Lung (tissue), 12 donors: ENCODE measurements around the gene FRMD1. TPM values are rescaled to one million over a fixed set of nuclear protein-coding genes. Genes with fewer than 3 reads are reported as not detected.
A peak's percentile ranks its signal among the peaks of the same experiment; 100 is the strongest.

Source experiments
- ATAC-seq: fragments of 200-7000 bp; cut with Tn5 transposase; one replicate; pipeline ENCODE4 v1.9.1; 2020; ENCODE audit warnings: moderate number of reproducible peaks; ENCODE audit not compliant: insufficient read depth, low FRiP score
- DNase-seq, 3 donors: peaks; one replicate each; pipeline ENCODE4 v3.0.0-alpha.2; 2013 to 2017
- H3K27ac ChIP-seq, 2 donors: one replicate each; pipeline ENCODE4 v1.5.1; 2013; ENCODE audit warnings: mild to moderate bottlenecking in 2 of 2, moderate library complexity in 2 of 2, control low read depth in 1 of 2, inconsistent platforms in 1 of 2, low read depth in 1 of 2, low read length in 1 of 2
- H3K27me3 ChIP-seq, 3 donors: one replicate each; pipeline ENCODE4 v1.5.1; 2013; ENCODE audit warnings: low read length in 2 of 3; ENCODE audit not compliant: control insufficient read depth in 3 of 3, insufficient read depth in 3 of 3
- H3K36me3 ChIP-seq, 4 donors: one replicate each; pipeline ENCODE4 v1.5.1; 2013; ENCODE audit warnings: low read length in 4 of 4, mild to moderate bottlenecking in 1 of 4, moderate library complexity in 1 of 4; ENCODE audit not compliant: control insufficient read depth in 4 of 4, insufficient read depth in 4 of 4
- H3K4me1 ChIP-seq, 5 donors: one replicate each; pipeline ENCODE4 v1.5.1; 2013; ENCODE audit warnings: low read length in 5 of 5, mild to moderate bottlenecking in 2 of 5, moderate library complexity in 1 of 5; ENCODE audit not compliant: control insufficient read depth in 5 of 5, insufficient read depth in 5 of 5
- H3K4me3 ChIP-seq: one replicate; pipeline ENCODE4 v1.5.1; 2013; ENCODE audit warnings: mild to moderate bottlenecking, control low read depth, moderate library complexity
- H3K9ac ChIP-seq, 2 donors: one replicate each; pipeline ENCODE4 v1.5.1; 2013; ENCODE audit warnings: low read length in 2 of 2, control low read depth in 1 of 2; ENCODE audit not compliant: insufficient read depth in 1 of 2
- H3K9me3 ChIP-seq, 4 donors: one replicate each; pipeline ENCODE4 v1.5.1; 2013; ENCODE audit warnings: low read length in 3 of 4, mild to moderate bottlenecking in 1 of 4, moderate library complexity in 1 of 4; ENCODE audit not compliant: control insufficient read depth in 4 of 4, insufficient read depth in 3 of 4
- WGBS, 2 donors: extraction: QIAGEN DNeasy Blood & Tissue Kit; methylation state at CpG; one replicate each; pipeline ENCODE4 v1.1.7; 2013; 5-methylcytosine and 5-hydroxymethylcytosine counted together
- polyA plus RNA-seq, 2 donors: library from polyadenylated mRNA; stranded (reverse); fragments of 200-250 nt; gene quantifications; one replicate each; pipeline ENCODE4 v1.2.1, GENCODE V29; 2013
- total RNA-seq, 2 donors: library from RNA; depleted of rRNA in 1 of 2; stranded (reverse); fragments of >200 nt in 1 of 2; gene quantifications; one replicate each; pipeline ENCODE4 v1.2.1, GENCODE V29; 2014 to 2021
- TF ChIP-seq, protein P1 (sequence below): IDR thresholded peaks from 2 replicates; pipeline ENCODE4 v1.5.1; 2012; ENCODE audit warnings: mild to moderate bottlenecking; ENCODE audit errors: control extremely low read depth, extremely low read depth
- donor health status: control.
- donor health status: control.
- donor health status: Bipolar disorder and iron deficiency.
- donor health status: healthy.
- donor health status: DM: yes; HTN: yes; CAD: no.

FRMD1 gene
- total and polyA plus RNA-seq, 4 donors, result 0.02 to 1.4 (median 0.10) TPM

DNA sequence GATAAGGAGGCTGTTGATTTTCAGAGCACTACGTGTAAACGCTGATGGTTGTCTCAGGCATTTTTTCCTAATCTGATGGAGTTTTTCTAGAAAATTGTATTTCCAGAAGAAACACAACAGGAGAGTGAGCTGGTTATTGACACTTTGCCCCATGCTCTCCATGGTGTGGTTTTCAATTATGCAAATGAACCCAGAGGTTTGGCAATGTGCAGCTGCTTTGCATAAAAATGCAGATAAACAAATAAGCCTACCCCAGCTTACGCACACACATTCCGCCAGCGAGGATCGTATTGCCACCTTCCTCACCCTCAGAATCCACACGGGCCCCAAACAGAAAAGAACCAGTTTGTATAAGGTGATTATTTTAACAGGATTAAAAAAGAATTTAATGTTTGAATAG lies 45.1 kb upstream of the FRMD1 start:
- peaks cover 0 to 3% (median 0%) of the 10 kb centered on the region in 4 donors for H3K9me3 ChIP-seq
- no peak for DNase-seq
- no peaks in the 10 kb centered on the region for H3K27me3 ChIP-seq
- WGBS, 2 donors, result 91 to 93% methylated on average over 7 of the region's 7 CpGs
- no peaks in the 10 kb centered on the region for H3K36me3 ChIP-seq
- H3K4me3 ChIP-seq, result no peak overlapping the region
- TF ChIP-seq, protein P1, sequence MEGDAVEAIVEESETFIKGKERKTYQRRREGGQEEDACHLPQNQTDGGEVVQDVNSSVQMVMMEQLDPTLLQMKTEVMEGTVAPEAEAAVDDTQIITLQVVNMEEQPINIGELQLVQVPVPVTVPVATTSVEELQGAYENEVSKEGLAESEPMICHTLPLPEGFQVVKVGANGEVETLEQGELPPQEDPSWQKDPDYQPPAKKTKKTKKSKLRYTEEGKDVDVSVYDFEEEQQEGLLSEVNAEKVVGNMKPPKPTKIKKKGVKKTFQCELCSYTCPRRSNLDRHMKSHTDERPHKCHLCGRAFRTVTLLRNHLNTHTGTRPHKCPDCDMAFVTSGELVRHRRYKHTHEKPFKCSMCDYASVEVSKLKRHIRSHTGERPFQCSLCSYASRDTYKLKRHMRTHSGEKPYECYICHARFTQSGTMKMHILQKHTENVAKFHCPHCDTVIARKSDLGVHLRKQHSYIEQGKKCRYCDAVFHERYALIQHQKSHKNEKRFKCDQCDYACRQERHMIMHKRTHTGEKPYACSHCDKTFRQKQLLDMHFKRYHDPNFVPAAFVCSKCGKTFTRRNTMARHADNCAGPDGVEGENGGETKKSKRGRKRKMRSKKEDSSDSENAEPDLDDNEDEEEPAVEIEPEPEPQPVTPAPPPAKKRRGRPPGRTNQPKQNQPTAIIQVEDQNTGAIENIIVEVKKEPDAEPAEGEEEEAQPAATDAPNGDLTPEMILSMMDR, result no peak
- H3K9ac ChIP-seq, result no peak overlapping the region
- no peak overlapping the region for H3K27ac ChIP-seq
- no peak for ATAC-seq
- H3K4me1 ChIP-seq, result no peaks in the 10 kb centered on the region

DNA sequence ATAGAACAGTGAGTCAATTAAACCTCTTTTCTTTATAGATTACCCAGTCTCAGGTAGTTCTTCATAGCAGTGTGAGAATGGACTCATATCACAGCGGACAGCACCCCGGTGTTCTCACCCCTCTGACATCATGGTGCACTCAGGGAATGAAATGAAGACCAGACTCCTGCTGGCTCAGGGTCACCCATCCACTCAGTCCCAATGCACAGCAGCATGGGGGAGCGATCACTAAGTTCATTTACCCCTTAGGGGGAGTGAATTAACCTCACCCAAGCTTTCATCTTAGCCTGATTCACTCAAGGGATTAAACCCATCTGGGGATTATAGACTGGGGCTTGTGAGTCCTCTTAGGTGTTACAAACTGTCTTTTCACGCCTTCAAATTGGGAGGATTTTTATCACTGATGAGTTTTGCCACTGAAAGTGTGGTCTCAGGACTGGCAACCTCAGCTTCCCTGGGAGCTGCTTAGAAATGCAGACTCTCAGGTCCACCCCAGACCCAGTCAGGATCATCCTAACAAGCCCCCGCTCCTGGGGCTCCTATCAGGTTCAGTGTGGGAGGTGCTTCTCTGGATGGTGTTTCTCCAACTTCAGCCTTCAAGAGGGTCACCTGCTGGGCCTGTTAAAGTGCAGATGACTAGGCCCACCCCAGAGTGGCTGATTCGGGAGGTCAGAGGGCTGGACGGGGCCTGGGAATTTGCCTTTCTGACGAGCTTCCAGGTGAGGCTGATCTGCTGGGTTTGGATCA lies 44.3 kb upstream of the FRMD1 start:
- no peaks in the 10 kb centered on the region for H3K36me3 ChIP-seq
- H3K9ac ChIP-seq, result no peak overlapping the region
- no peak overlapping the region for H3K27ac ChIP-seq
- no peaks in the 10 kb centered on the region for H3K27me3 ChIP-seq
- TF ChIP-seq, protein P1, result no peak
- DNase-seq, result peak in 1 of 3 donors; percentile 1
- 82 to 83% methylated on average over 8 of the region's 8 CpGs for WGBS, 2 donors
- peaks cover 0 to 3% (median 0%) of the 10 kb centered on the region in 4 donors for H3K9me3 ChIP-seq
- H3K4me3 ChIP-seq, result no peak overlapping the region
- no peaks in the 10 kb centered on the region for H3K4me1 ChIP-seq
- no peak for ATAC-seq

DNA sequence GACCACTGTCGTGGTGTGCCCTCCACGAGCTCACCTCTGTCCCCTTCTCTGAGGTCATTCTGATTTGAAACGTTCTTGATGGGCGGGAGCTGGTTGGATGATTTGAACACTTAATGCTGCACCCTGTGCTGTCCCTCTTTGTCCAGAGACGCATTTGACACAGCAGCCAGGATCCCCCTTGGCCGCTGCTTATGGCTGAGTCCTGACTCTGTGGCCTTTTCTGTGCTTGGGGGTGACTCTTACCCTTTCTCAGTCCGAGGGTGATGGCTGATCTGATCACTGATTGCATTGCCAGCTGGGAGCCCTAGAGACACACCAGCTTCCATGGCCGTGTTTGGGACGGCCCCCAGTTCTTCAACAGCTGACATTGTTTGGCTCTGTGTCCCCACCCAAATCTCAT lies 43.5 kb upstream of the FRMD1 start:
- H3K9me3 ChIP-seq, result peaks cover 0 to 3% (median 0%) of the 10 kb centered on the region in 4 donors
- TF ChIP-seq, protein P1, result no peak

More for the DNA sequence above, 43.5 kb upstream of the FRMD1 start:
- no peak overlapping the region for H3K4me3 ChIP-seq
- H3K27ac ChIP-seq, result no peak overlapping the region
- H3K4me1 ChIP-seq, result no peaks in the 10 kb centered on the region
- ATAC-seq, result no peak
- 84 to 86% methylated on average over 9 of the region's 9 CpGs for WGBS, 2 donors
- no peaks in the 10 kb centered on the region for H3K36me3 ChIP-seq
- H3K9ac ChIP-seq, result no peak overlapping the region
- peak in 1 of 3 donors; percentile 6 for DNase-seq
- H3K27me3 ChIP-seq, result no peaks in the 10 kb centered on the region
